ENCODE results near the gene HOXC9.

GRCh38 chr12:54035568-54036264 is 35.8 kb downstream of the HOXC9 start:
- no peak for TF ChIP-seq CTCF (IDR thresholded peaks at IDR 0.05)
- TF ChIP-seq POLR2A (IDR thresholded peaks at IDR 0.05): no peak
